DMS 273 (cell line): Measurements from ENCODE around the gene COMMD1.
"Not testable (repeated sequence)": the region's sequence is repeated elsewhere in the genome, so short reads cannot be mapped to it uniquely, and the experiment has no call there.

ENCODE experiments used
- DNase-seq: peaks from one replicate; lab custom pipeline; 2025; ENCODE audit not compliant: unreplicated experiment; lab: John Stamatoyannopoulos, UW

Gene COMMD1

GRCh38 chr2:61905372-61906185 lies at the start of gene COMMD1:
Gene COMMD1, plus strand, starts transcription at chr2:61905674. Its CDS starts 5 bp downstream, at chr2:61905679.
- DNase-seq = peak; percentile 91

GRCh38 chr2:61857224-61857623 lies 48.2 kb upstream of the COMMD1 start:
- no peak for DNase-seq

GRCh38 chr2:61862085-61862484 lies 43.4 kb upstream of the COMMD1 start:
- no peak for DNase-seq

GRCh38 chr2:61866482-61867089 lies 38.9 kb upstream of the COMMD1 start:
- DNase-seq = not testable (repeated sequence)

GRCh38 chr2:61876400-61876799 lies 29.1 kb upstream of the COMMD1 start:
- DNase-seq = no peak

GRCh38 chr2:61877571-61878245 lies 27.8 kb upstream of the COMMD1 start:
- no peak for DNase-seq

- DNase-seq = no peak
Measured at GRCh38 chr2:61878761-61879160, 26.7 kb upstream of the COMMD1 start.

- DNase-seq = not testable (repeated sequence)
Measured at GRCh38 chr2:61879351-61879750, 26.1 kb upstream of the COMMD1 start.

- no peak for DNase-seq
Measured at GRCh38 chr2:61882850-61883249, 22.6 kb upstream of the COMMD1 start.

- no peak for DNase-seq
Measured at GRCh38 chr2:61885896-61886603, 19.4 kb upstream of the COMMD1 start.

GRCh38 chr2:61887717-61888266 lies 17.7 kb upstream of the COMMD1 start:
- peak; percentile 64 for DNase-seq

- peak; percentile 94 for DNase-seq
Measured at GRCh38 chr2:61888267-61889055, 17.0 kb upstream of the COMMD1 start, which contains the start of gene CCT4. Gene CCT4, minus strand, starts transcription at chr2:61888656. Its CDS starts 149 bp downstream, at chr2:61888507.

- peak; percentile 56 for DNase-seq
Measured at GRCh38 chr2:61898810-61899209, 6.7 kb upstream of the COMMD1 start.

GRCh38 chr2:61900281-61900680 lies 5.2 kb upstream of the COMMD1 start:
- DNase-seq = no peak

- DNase-seq = peak; percentile 43
Measured at GRCh38 chr2:61906186-61906470, 654 bp downstream of the COMMD1 start.

- no peak for DNase-seq
Measured at GRCh38 chr2:61909116-61909515, 3.6 kb downstream of the COMMD1 start.

- peak; percentile 37 for DNase-seq
Measured at GRCh38 chr2:61910603-61911002, 5.1 kb downstream of the COMMD1 start.

- peak; percentile 18 for DNase-seq
Measured at GRCh38 chr2:61911510-61911909, 6.0 kb downstream of the COMMD1 start.

GRCh38 chr2:61914794-61915193 lies 9.3 kb downstream of the COMMD1 start:
- DNase-seq = not testable (repeated sequence)

- no peak for DNase-seq
Measured at GRCh38 chr2:61920548-61920947, 15.1 kb downstream of the COMMD1 start.
